ENCODE results near the gene NME3.
"Not testable (repeated sequence)": the region's sequence is repeated elsewhere in the genome, so short reads cannot be mapped to it uniquely, and the experiment has no call there.

NME3 gene

GRCh38 chr16:1749152-1750117 lies 21.9 kb downstream of the NME3 start:
- no peak for DNase-seq (ENCODE audit: low spot score)

- no peak for DNase-seq (ENCODE audit: low spot score)
Measured at GRCh38 chr16:1747934-1748333, 23.4 kb downstream of the NME3 start.

- DNase-seq (ENCODE audit: low spot score): no peak
Measured at GRCh38 chr16:1746693-1747195, 24.6 kb downstream of the NME3 start.

- DNase-seq (ENCODE audit: low spot score): no peak
Measured at GRCh38 chr16:1745900-1746692, 25.2 kb downstream of the NME3 start.

- no peak for DNase-seq (ENCODE audit: low spot score)
Measured at GRCh38 chr16:1745181-1745899, 26.0 kb downstream of the NME3 start.

GRCh38 chr16:1744338-1744840 lies 27.0 kb downstream of the NME3 start:
- no peak for DNase-seq (ENCODE audit: low spot score)

GRCh38 chr16:1743376-1744337 lies 27.7 kb downstream of the NME3 start:
- no peak for DNase-seq (ENCODE audit: low spot score)

- no peak for DNase-seq (ENCODE audit: low spot score)
Measured at GRCh38 chr16:1741553-1742165, 29.7 kb downstream of the NME3 start.

- no peak for DNase-seq (ENCODE audit: low spot score)
Measured at GRCh38 chr16:1740781-1741490, 30.4 kb downstream of the NME3 start.

- DNase-seq (ENCODE audit: low spot score): no peak
Measured at GRCh38 chr16:1740234-1740633, 31.1 kb downstream of the NME3 start.

GRCh38 chr16:1734816-1735215 lies 36.5 kb downstream of the NME3 start:
- DNase-seq (ENCODE audit: low spot score): no peak

- DNase-seq (ENCODE audit: low spot score): no peak
Measured at GRCh38 chr16:1734123-1734522, 37.2 kb downstream of the NME3 start.

GRCh38 chr16:1732551-1732987 lies 38.8 kb downstream of the NME3 start:
- DNase-seq (ENCODE audit: low spot score): not testable (repeated sequence)

- DNase-seq (ENCODE audit: low spot score): no peak
Measured at GRCh38 chr16:1732071-1732470, 39.3 kb downstream of the NME3 start.

- DNase-seq (ENCODE audit: low spot score): no peak
Measured at GRCh38 chr16:1731603-1732002, 39.7 kb downstream of the NME3 start.

- DNase-seq (ENCODE audit: low spot score): no peak
Measured at GRCh38 chr16:1731073-1731472, 40.3 kb downstream of the NME3 start.

- no peak for DNase-seq (ENCODE audit: low spot score)
Measured at GRCh38 chr16:1729445-1729844, 41.9 kb downstream of the NME3 start.

GRCh38 chr16:1729026-1729425 lies 42.3 kb downstream of the NME3 start:
- DNase-seq (ENCODE audit: low spot score): no peak

Data from SK-N-DZ (cell line).